Thyroid gland (tissue), 4 donors: Measurements from ENCODE around the gene WDR75. TPM values are rescaled to one million over a fixed set of nuclear protein-coding genes. Genes with fewer than 3 reads are reported as not detected.

ENCODE experiments used
- DNase-seq, 2 donors: peaks; one replicate each; pipeline ENCODE4 v3.0.0-alpha.2; 2019
- H3K27ac ChIP-seq, 3 donors: fragments of 200-600 bp; sonication (generic); 1 replicate in 2 of 3; 2 replicates in 1 of 3; pipeline ENCODE4 v1.5.1; 2016 to 2019; ENCODE audit warnings: mild to moderate bottlenecking in 1 of 3, moderate library complexity in 1 of 3
- H3K27me3 ChIP-seq: fragments of 200-600 bp; sonication (generic); one replicate; pipeline ENCODE4 v1.5.1; 2019
- H3K36me3 ChIP-seq, 2 donors: fragments of 200-600 bp; sonication (generic); one replicate each; pipeline ENCODE4 v1.5.1; 2016 to 2019
- H3K4me1 ChIP-seq, 2 donors: fragments of 200-600 bp; sonication (generic); one replicate each; pipeline ENCODE4 v1.5.1; 2017 to 2019
- H3K4me3 ChIP-seq, 3 donors: fragments of 200-600 bp; sonication (generic); replicated peaks in 1 of 3; 1 replicate in 2 of 3; 2 replicates in 1 of 3; pipeline ENCODE4 v1.5.1; 2016; ENCODE audit warnings: mild to moderate bottlenecking in 1 of 3
- H3K9me3 ChIP-seq: fragments of 200-600 bp; sonication (generic); one replicate; pipeline ENCODE4 v1.5.1; 2017
- CTCF ChIP-seq, 6 experiments: fragments of 200-600 bp in 3 of 6; fragments of 450-650 bp in 3 of 6; sonication (generic) in 3 of 6; IDR thresholded peaks; one replicate each; pipeline ENCODE4 v1.5.1; 2016 to 2019; ENCODE audit warnings: antibody characterized with exemption in 6 of 6, mild to moderate bottlenecking in 2 of 6, inconsistent platforms in 1 of 6, moderate library complexity in 1 of 6
- POLR2A ChIP-seq, 2 donors: fragments of 450-650 bp; IDR thresholded peaks; one replicate each; pipeline ENCODE4 v1.6.1; 2017; ENCODE audit warnings: antibody characterized with exemption in 2 of 2, mild to moderate bottlenecking in 2 of 2, moderate library complexity in 1 of 2
- WGBS, 2 donors: methylation state at CpG; one replicate each; pipeline ENCODE4 v1.1.5; 2017; 5-methylcytosine and 5-hydroxymethylcytosine counted together
- intact Hi-C: fragments of 100-400 bp; cut with DNase I; formaldehyde crosslinking; loops from one replicate; pipeline ENCODE4 v1.15.1; 2023
- total RNA-seq, 4 donors: library from RNA; depleted of rRNA; stranded (reverse); fragments of >200 nt; gene quantifications; one replicate each; pipeline ENCODE4 v1.2.3, GENCODE V29; 2016

WDR75 gene
- total RNA-seq, 4 donors from 2014 or later, result 23.0 to 75.2 (median 35.3) TPM

GRCh38 chr2:189444322-189444721 is 3.0 kb downstream of the WDR75 start:
- TF ChIP-seq CTCF (IDR thresholded peaks at IDR 0.05) (no peak), POLR2A (IDR thresholded peaks at IDR 0.05) (no peak)
- H3K4me3 ChIP-seq, result no peak overlapping the region
- peaks cover 9 to 16% of the 10 kb centered on the region in 2 donors for H3K4me1 ChIP-seq
- no peaks in the 10 kb centered on the region for H3K9me3 ChIP-seq
- intact Hi-C loops, result no loop called here
- H3K27me3 ChIP-seq, result no peaks in the 10 kb centered on the region
- 76 to 97% methylated on average over 1 of the region's 1 CpG for WGBS, 2 donors
- no peak overlapping the region for H3K27ac ChIP-seq
- H3K36me3 ChIP-seq, result peaks cover 0 to 11% of the 10 kb centered on the region in 2 donors
- DNase-seq, result no peak

- intact Hi-C loops, result no loop called here
- peaks cover 9 to 11% of the 10 kb centered on the region in 2 donors for H3K4me1 ChIP-seq
- no peaks in the 10 kb centered on the region for H3K9me3 ChIP-seq
- WGBS, 2 donors, result 82 to 94% methylated on average over 2 of the region's 2 CpGs
- H3K27me3 ChIP-seq, result no peaks in the 10 kb centered on the region
- no peak for TF ChIP-seq POLR2A (IDR thresholded peaks at IDR 0.05)
- no peak overlapping the region for H3K27ac ChIP-seq
- peaks cover 17 to 25% of the 10 kb centered on the region in 2 donors for H3K36me3 ChIP-seq
- DNase-seq, result no peak
- H3K4me3 ChIP-seq, result no peak overlapping the region
Observed at GRCh38 chr2:189446780-189447179, 5.5 kb downstream of the WDR75 start.

- DNase-seq, result no peak
- no peak overlapping the region for H3K4me3 ChIP-seq
- WGBS, 2 donors, result 75 to 80% methylated on average over 2 of the region's 2 CpGs
- H3K27ac ChIP-seq, result no peak overlapping the region
- H3K36me3 ChIP-seq, result peaks cover 28 to 38% of the 10 kb centered on the region in 2 donors
- no peaks in the 10 kb centered on the region for H3K4me1 ChIP-seq
- TF ChIP-seq POLR2A (IDR thresholded peaks at IDR 0.05), result no peak
- TF ChIP-seq CTCF (IDR thresholded peaks at IDR 0.05), result no peak
- H3K27me3 ChIP-seq, result no peaks in the 10 kb centered on the region
- intact Hi-C loops, result no loop called here
- H3K9me3 ChIP-seq, result no peaks in the 10 kb centered on the region
Observed at GRCh38 chr2:189454009-189454408, 12.7 kb downstream of the WDR75 start.

GRCh38 chr2:189465076-189465475 is 23.8 kb downstream of the WDR75 start:
- no peak overlapping the region for H3K4me3 ChIP-seq
- peaks cover 40 to 60% of the 10 kb centered on the region in 2 donors for H3K36me3 ChIP-seq
- no peaks in the 10 kb centered on the region for H3K9me3 ChIP-seq
- TF ChIP-seq POLR2A (IDR thresholded peaks at IDR 0.05) (no peak), CTCF (IDR thresholded peaks at IDR 0.05) (no peak)
- no peak for DNase-seq
- WGBS, 2 donors, result 89 to 94% methylated on average over 1 of the region's 1 CpG
- intact Hi-C loops, result loop anchor here (10.0 kb wide), 1 partner anchor 160 kb away; no protein-coding TSS in a partner anchor
- peaks cover 0 to 9% of the 10 kb centered on the region in 2 donors for H3K4me1 ChIP-seq
- no peaks in the 10 kb centered on the region for H3K27me3 ChIP-seq
- H3K27ac ChIP-seq, result no peak overlapping the region

- WGBS, 2 donors, result 57 to 60% methylated on average over 3 of the region's 3 CpGs
- Histone ChIP-seq H3K36me3 (peaks cover 42 to 60% of the 10 kb centered on the region in 2 donors), H3K4me3 (no peak overlapping the region), H3K27me3 (no peaks in the 10 kb centered on the region), H3K27ac (peak overlapping the region in 1 of 3 donors; percentile 24), H3K9me3 (no peaks in the 10 kb centered on the region), H3K4me1 (peaks cover 0 to 9% of the 10 kb centered on the region in 2 donors)
- intact Hi-C loops, result loop anchor here (10.0 kb wide), 1 partner anchor 159 kb away; no protein-coding TSS in a partner anchor
- TF ChIP-seq CTCF (IDR thresholded peaks at IDR 0.05) (no peak), POLR2A (IDR thresholded peaks at IDR 0.05) (no peak)
- no peak for DNase-seq
Observed at GRCh38 chr2:189465478-189465877, 24.2 kb downstream of the WDR75 start.
